GM21528 (cell line): ENCODE measurements around the gene ADK.
"Not testable (repeated sequence)": the region's sequence is repeated elsewhere in the genome, so short reads cannot be mapped to it uniquely, and the experiment has no call there.

Experiments
- ATAC-seq: cut with Tn5 transposase; IDR thresholded peaks from one replicate; pipeline ENCODE4 v1.9.1; 2021; ENCODE audit warnings: mild to moderate bottlenecking, moderate library complexity; ENCODE audit not compliant: unreplicated experiment, low FRiP score

The ADK gene

GRCh38 chr10:74453169-74453568 lies 302.1 kb downstream of the ADK start:
- no peak for ATAC-seq

GRCh38 chr10:74457478-74457877 lies 306.5 kb downstream of the ADK start:
- not testable (repeated sequence) for ATAC-seq

GRCh38 chr10:74460812-74461211 lies 309.8 kb downstream of the ADK start:
- ATAC-seq: no peak

- no peak for ATAC-seq
Measured at GRCh38 chr10:74474022-74474713, 323.1 kb downstream of the ADK start.

GRCh38 chr10:74476162-74476706 lies 325.2 kb downstream of the ADK start:
- ATAC-seq: not testable (repeated sequence)

GRCh38 chr10:74480778-74481177 lies 329.8 kb downstream of the ADK start:
- no peak for ATAC-seq

GRCh38 chr10:74483356-74483755 lies 332.3 kb downstream of the ADK start:
- no peak for ATAC-seq

- no peak for ATAC-seq
Measured at GRCh38 chr10:74485283-74485682, 334.3 kb downstream of the ADK start.

GRCh38 chr10:74486659-74487058 lies 335.6 kb downstream of the ADK start:
- ATAC-seq: no peak

- no peak for ATAC-seq
Measured at GRCh38 chr10:74488907-74489306, 337.9 kb downstream of the ADK start.

- no peak for ATAC-seq
Measured at GRCh38 chr10:74490551-74490950, 339.5 kb downstream of the ADK start.

GRCh38 chr10:74491014-74491413 lies 340.0 kb downstream of the ADK start:
- ATAC-seq: no peak

GRCh38 chr10:74496276-74496675 lies 345.3 kb downstream of the ADK start:
- ATAC-seq: not testable (repeated sequence)

GRCh38 chr10:74498664-74499063 lies 347.6 kb downstream of the ADK start:
- ATAC-seq: not testable (repeated sequence)

GRCh38 chr10:74500026-74500704 lies 349.1 kb downstream of the ADK start:
- no peak for ATAC-seq

GRCh38 chr10:74500816-74501215 lies 349.8 kb downstream of the ADK start:
- no peak for ATAC-seq

- ATAC-seq: no peak
Measured at GRCh38 chr10:74502963-74503608, 352.1 kb downstream of the ADK start.

- no peak for ATAC-seq
Measured at GRCh38 chr10:74507951-74508350, 356.9 kb downstream of the ADK start.

- ATAC-seq: no peak
Measured at GRCh38 chr10:74510594-74510993, 359.6 kb downstream of the ADK start.

GRCh38 chr10:74511051-74511450 lies 360.0 kb downstream of the ADK start:
- no peak for ATAC-seq

- ATAC-seq: no peak
Measured at GRCh38 chr10:74514322-74514721, 363.3 kb downstream of the ADK start.
